Liver (tissue), 9 donors: ENCODE results near the gene MXD4. TPM values are rescaled to one million over a fixed set of nuclear protein-coding genes. Genes with fewer than 3 reads are reported as not detected.

Experiments used
- DNase-seq: peaks from one replicate; pipeline ENCODE4 v3.0.0-alpha.2; 2017; ENCODE audit warnings: low spot score
- H3K27ac ChIP-seq, 2 donors: one replicate each; pipeline ENCODE4 v1.7.0; 2013; ENCODE audit warnings: inconsistent platforms in 2 of 2, low read length in 2 of 2, control low read depth in 1 of 2, low read depth in 1 of 2, mild to moderate bottlenecking in 1 of 2
- H3K27me3 ChIP-seq, 4 donors: one replicate each; pipeline versions ENCODE4 v1.6.1 to v1.7.0; 2013; ENCODE audit warnings: low read length in 3 of 4, inconsistent platforms in 1 of 4, mild to moderate bottlenecking in 1 of 4, moderate library complexity in 1 of 4; ENCODE audit not compliant: control insufficient read depth in 4 of 4, insufficient read depth in 4 of 4
- H3K36me3 ChIP-seq, 4 donors: one replicate each; pipeline versions ENCODE4 v1.6.1 to v1.7.0; 2013; ENCODE audit warnings: low read length in 3 of 4, mild to moderate bottlenecking in 3 of 4, low read depth in 1 of 4, moderate library complexity in 1 of 4; ENCODE audit not compliant: control insufficient read depth in 4 of 4, insufficient read depth in 3 of 4
- H3K4me1 ChIP-seq, 4 donors: one replicate each; pipeline versions ENCODE4 v1.6.1 to v1.7.0; 2013; ENCODE audit warnings: low read length in 3 of 4, mild to moderate bottlenecking in 3 of 4, moderate library complexity in 1 of 4; ENCODE audit not compliant: control insufficient read depth in 4 of 4, insufficient read depth in 4 of 4
- H3K4me3 ChIP-seq, 3 donors: one replicate each; pipeline versions ENCODE4 v1.6.1 to v1.7.0; 2013; ENCODE audit warnings: low read length in 3 of 3, control low read depth in 1 of 3, low read depth in 1 of 3, mild to moderate bottlenecking in 1 of 3
- H3K9ac ChIP-seq, 2 donors: one replicate each; pipeline ENCODE4 v1.7.0; 2013; ENCODE audit warnings: low read length in 2 of 2, mild to moderate bottlenecking in 2 of 2, moderate library complexity in 2 of 2, control low read depth in 1 of 2, low read depth in 1 of 2
- H3K9me3 ChIP-seq, 4 donors: one replicate each; pipeline versions ENCODE4 v1.6.1 to v1.7.0; 2013; ENCODE audit warnings: low read length in 3 of 4; ENCODE audit not compliant: control insufficient read depth in 4 of 4
- EGR1 ChIP-seq, 2 donors: IDR thresholded peaks; 2 replicates each; pipeline ENCODE4 v1.6.1; 2016 to 2018; ENCODE audit warnings: antibody characterized with exemption in 2 of 2, low read depth in 2 of 2
- FOXA1 ChIP-seq: IDR thresholded peaks from 2 replicates; pipeline ENCODE4 v1.6.1; 2016; ENCODE audit warnings: antibody characterized with exemption
- FOXA2 ChIP-seq: IDR thresholded peaks from 2 replicates; pipeline ENCODE4 v1.6.1; 2016; ENCODE audit warnings: antibody characterized with exemption
- GABPA ChIP-seq, 2 donors: IDR thresholded peaks in 1 of 2; conservative IDR thresholded peaks in 1 of 2; 2 replicates each; pipeline ENCODE4 v1.6.1; 2016; ENCODE audit warnings: antibody characterized with exemption in 2 of 2, mild to moderate bottlenecking in 1 of 2, moderate library complexity in 1 of 2
- HNF4A ChIP-seq, 2 donors: conservative IDR thresholded peaks; 2 replicates each; pipeline ENCODE4 v1.6.1; 2016; ENCODE audit warnings: antibody characterized with exemption in 2 of 2, mild to moderate bottlenecking in 2 of 2
- HNF4G ChIP-seq: IDR thresholded peaks from 2 replicates; pipeline ENCODE4 v1.6.1; 2016; ENCODE audit warnings: antibody characterized with exemption
- JUND ChIP-seq, 2 donors: IDR thresholded peaks; 2 replicates each; pipeline ENCODE4 v1.6.1; 2016; ENCODE audit warnings: antibody characterized with exemption in 2 of 2
- NR2F2 ChIP-seq: IDR thresholded peaks from 2 replicates; pipeline ENCODE4 v1.6.1; 2016; ENCODE audit warnings: antibody characterized with exemption
- RAD21 ChIP-seq, 2 donors: IDR thresholded peaks; 2 replicates each; pipeline ENCODE4 v1.6.1; 2016; ENCODE audit warnings: antibody characterized with exemption in 2 of 2, mild to moderate bottlenecking in 2 of 2
- RXRA ChIP-seq, 2 donors: IDR thresholded peaks; 2 replicates each; pipeline ENCODE4 v1.6.1; 2017 to 2018; ENCODE audit warnings: antibody characterized with exemption in 2 of 2, mild to moderate bottlenecking in 1 of 2
- SP1 ChIP-seq: IDR thresholded peaks from 2 replicates; pipeline ENCODE4 v1.6.1; 2018; ENCODE audit warnings: antibody characterized with exemption, mild to moderate bottlenecking
- TAF1 ChIP-seq: conservative IDR thresholded peaks from 2 replicates; pipeline ENCODE4 v1.6.1; 2016; ENCODE audit warnings: antibody characterized with exemption, mild to moderate bottlenecking
- YY1 ChIP-seq: IDR thresholded peaks from 2 replicates; pipeline ENCODE4 v1.6.1; 2016; ENCODE audit warnings: antibody characterized with exemption, mild to moderate bottlenecking
- WGBS: extraction: QIAGEN DNeasy Blood & Tissue Kit; methylation state at CpG from one replicate; pipeline ENCODE4 v1.1.7; 2013; 5-methylcytosine and 5-hydroxymethylcytosine counted together
- polyA plus RNA-seq, 2 donors: library from polyadenylated mRNA; stranded (reverse) in 1 of 2; unstranded in 1 of 2; fragments of 200-250 nt in 1 of 2; fragments of >200 nt in 1 of 2; fragmentation: Nextera tagmentation in 1 of 2; extraction: Ambion mirVana in 1 of 2; gene quantifications; one replicate each; pipeline versions ENCODE4 v1.2.1 to v1.2.3, GENCODE V29; 2013 to 2015
- total RNA-seq, 2 donors: library from RNA; depleted of rRNA; stranded (reverse); fragments of >200 nt; gene quantifications; one replicate each; pipeline ENCODE4 v1.2.3, GENCODE V29; 2014
- TF ChIP-seq, protein P1 (sequence below): IDR thresholded peaks from 2 replicates; pipeline ENCODE4 v1.6.1; 2016; ENCODE audit warnings: antibody characterized with exemption
- TF ChIP-seq, protein P2 (sequence below): fragments of 150-350 bp; IDR thresholded peaks from 2 replicates; pipeline ENCODE4 v1.5.1; 2017; ENCODE audit warnings: improper control_type of control experiment, low read depth, low read length; ENCODE audit not compliant: missing input control
- TF ChIP-seq, protein P3 (sequence below): IDR thresholded peaks from 2 replicates; pipeline ENCODE4 v1.6.1; 2016; ENCODE audit warnings: antibody characterized with exemption
- TF ChIP-seq, protein P4 (sequence below): IDR thresholded peaks from 2 replicates; pipeline ENCODE4 v1.6.1; 2016; ENCODE audit warnings: antibody characterized with exemption
- donor health status: healthy.
- donor health status: healthy.
- donor health status: healthy.
- donor health status: healthy.
- donor health status: healthy.

Gene MXD4
- total and polyA plus RNA-seq, 4 donors: 6.5 to 19.6 (median 15.9) TPM

DNA sequence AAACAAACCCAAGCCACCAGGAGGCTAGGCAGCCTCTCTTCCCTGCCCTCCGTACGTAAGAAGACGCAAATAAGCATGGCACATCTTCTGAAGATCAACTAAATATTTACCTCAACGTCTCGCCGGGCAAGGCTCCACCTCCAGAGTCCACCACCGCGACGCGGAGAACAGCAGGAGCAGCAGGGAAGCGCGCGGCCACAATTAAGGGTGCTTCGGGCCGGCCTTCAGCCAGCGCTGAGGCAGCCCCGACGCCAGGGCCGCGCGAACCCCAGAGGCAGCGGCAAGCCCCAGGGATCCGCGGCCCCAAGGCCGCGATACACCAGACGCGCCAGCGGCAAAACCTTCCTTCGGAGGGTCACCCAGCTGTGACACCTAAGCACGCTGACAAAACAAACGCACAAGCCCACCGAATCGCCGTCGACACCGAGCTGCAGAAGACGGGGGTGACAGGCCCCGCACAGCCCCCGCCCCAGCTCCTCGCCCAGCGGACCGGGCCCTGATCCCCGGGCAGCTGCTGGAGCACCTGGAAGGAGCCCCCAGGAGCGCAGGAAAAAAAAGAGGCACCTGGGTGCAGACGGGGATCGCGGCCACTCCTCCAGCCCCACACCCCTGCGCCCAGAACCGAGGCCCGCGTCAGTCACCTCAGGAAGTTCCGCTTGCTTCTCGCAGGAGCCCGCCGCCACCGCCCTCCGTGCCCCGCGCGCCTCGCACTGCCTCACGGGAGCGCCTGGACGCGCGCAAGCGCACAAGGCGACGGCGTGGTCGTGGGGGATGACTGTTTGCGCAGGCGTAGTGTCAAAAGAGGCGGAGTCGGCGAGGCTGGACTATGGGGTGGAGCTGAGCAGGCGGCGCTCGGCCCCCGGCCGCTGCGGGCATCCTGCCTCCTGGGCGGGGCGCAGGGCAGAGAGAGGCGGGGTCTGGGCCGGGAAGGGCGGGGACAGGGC lies 20.2 kb downstream of the MXD4 start, which contains the start of the genes HAUS3 and POLN (continued):
- TF ChIP-seq, protein P1, sequence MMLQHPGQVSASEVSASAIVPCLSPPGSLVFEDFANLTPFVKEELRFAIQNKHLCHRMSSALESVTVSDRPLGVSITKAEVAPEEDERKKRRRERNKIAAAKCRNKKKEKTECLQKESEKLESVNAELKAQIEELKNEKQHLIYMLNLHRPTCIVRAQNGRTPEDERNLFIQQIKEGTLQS: no peak
- TF ChIP-seq, protein P2, sequence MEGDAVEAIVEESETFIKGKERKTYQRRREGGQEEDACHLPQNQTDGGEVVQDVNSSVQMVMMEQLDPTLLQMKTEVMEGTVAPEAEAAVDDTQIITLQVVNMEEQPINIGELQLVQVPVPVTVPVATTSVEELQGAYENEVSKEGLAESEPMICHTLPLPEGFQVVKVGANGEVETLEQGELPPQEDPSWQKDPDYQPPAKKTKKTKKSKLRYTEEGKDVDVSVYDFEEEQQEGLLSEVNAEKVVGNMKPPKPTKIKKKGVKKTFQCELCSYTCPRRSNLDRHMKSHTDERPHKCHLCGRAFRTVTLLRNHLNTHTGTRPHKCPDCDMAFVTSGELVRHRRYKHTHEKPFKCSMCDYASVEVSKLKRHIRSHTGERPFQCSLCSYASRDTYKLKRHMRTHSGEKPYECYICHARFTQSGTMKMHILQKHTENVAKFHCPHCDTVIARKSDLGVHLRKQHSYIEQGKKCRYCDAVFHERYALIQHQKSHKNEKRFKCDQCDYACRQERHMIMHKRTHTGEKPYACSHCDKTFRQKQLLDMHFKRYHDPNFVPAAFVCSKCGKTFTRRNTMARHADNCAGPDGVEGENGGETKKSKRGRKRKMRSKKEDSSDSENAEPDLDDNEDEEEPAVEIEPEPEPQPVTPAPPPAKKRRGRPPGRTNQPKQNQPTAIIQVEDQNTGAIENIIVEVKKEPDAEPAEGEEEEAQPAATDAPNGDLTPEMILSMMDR: peak; percentile 1
- TF ChIP-seq GABPA (IDR thresholded peaks at IDR 0.05 in 1 of 2, conservative IDR thresholded peaks at IDR 0.05 in 1 of 2): peak in 1 of 2 donors; percentile 67
- TF ChIP-seq TAF1: no peak

DNA sequence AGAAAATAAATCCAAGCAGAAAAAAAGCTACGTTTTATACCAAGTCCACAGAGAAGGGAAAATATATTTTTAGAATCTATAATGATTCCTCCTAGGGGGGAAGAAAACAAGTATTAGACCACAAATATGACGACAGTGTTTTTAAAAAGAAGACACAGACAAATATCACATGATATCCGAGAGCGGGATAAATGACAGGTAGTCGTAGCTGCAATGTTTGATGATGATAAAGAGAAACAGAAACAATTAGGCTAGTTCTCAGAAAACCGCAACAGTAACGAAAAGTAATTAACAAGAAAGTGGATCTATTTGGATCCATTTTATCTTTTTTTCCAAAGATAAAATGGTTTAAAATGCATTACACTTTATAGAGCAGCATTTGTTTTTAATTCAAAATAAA lies 20.9 kb downstream of the MXD4 start:
- H3K4me3 ChIP-seq: peak overlapping the region; percentile 84 to 94 (median 93)
- H3K36me3 ChIP-seq: peaks cover 0 to 2% (median 0%) of the 10 kb centered on the region in 4 donors
- no peaks in the 10 kb centered on the region for H3K27me3 ChIP-seq
- peaks cover 4 to 26% (median 22%) of the 10 kb centered on the region in 4 donors for H3K4me1 ChIP-seq
- no peaks in the 10 kb centered on the region for H3K9me3 ChIP-seq
- H3K27ac ChIP-seq: peak overlapping the region in 1 of 2 donors; percentile 67
- no peak for DNase-seq
- TF ChIP-seq SP1 (no peak), GABPA (IDR thresholded peaks at IDR 0.05 in 1 of 2, conservative IDR thresholded peaks at IDR 0.05 in 1 of 2) (no peak), EGR1 (IDR thresholded peaks at IDR 0.05; ENCODE audit: low read depth in 2 of 2) (no peak), FOXA1 (no peak), HNF4A (conservative IDR thresholded peaks at IDR 0.05) (no peak), FOXA2 (no peak), HNF4G (no peak), JUND (IDR thresholded peaks at IDR 0.05) (no peak), NR2F2 (no peak), TAF1 (no peak), RXRA (IDR thresholded peaks at IDR 0.05) (no peak), RAD21 (IDR thresholded peaks at IDR 0.05) (no peak), YY1 (no peak)
- TF ChIP-seq, protein P3, sequence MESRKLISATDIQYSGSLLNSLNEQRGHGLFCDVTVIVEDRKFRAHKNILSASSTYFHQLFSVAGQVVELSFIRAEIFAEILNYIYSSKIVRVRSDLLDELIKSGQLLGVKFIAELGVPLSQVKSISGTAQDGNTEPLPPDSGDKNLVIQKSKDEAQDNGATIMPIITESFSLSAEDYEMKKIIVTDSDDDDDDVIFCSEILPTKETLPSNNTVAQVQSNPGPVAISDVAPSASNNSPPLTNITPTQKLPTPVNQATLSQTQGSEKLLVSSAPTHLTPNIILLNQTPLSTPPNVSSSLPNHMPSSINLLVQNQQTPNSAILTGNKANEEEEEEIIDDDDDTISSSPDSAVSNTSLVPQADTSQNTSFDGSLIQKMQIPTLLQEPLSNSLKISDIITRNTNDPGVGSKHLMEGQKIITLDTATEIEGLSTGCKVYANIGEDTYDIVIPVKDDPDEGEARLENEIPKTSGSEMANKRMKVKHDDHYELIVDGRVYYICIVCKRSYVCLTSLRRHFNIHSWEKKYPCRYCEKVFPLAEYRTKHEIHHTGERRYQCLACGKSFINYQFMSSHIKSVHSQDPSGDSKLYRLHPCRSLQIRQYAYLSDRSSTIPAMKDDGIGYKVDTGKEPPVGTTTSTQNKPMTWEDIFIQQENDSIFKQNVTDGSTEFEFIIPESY: no peak
- TF ChIP-seq, protein P2: no peak
- TF ChIP-seq, protein P4, sequence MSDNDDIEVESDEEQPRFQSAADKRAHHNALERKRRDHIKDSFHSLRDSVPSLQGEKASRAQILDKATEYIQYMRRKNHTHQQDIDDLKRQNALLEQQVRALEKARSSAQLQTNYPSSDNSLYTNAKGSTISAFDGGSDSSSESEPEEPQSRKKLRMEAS: no peak
- 10% methylated on average over 7 of the region's 7 CpGs for WGBS
- H3K9ac ChIP-seq: peak overlapping the region; percentile 75 to 86
